Measurements from ENCODE around the gene PURA. TPM values are rescaled to one million over a fixed set of nuclear protein-coding genes. Genes with fewer than 3 reads are reported as not detected.

The PURA gene
- total and polyA plus RNA-seq, 2 experiments from 2014 or later = 7.0 to 9.0 TPM

DNA sequence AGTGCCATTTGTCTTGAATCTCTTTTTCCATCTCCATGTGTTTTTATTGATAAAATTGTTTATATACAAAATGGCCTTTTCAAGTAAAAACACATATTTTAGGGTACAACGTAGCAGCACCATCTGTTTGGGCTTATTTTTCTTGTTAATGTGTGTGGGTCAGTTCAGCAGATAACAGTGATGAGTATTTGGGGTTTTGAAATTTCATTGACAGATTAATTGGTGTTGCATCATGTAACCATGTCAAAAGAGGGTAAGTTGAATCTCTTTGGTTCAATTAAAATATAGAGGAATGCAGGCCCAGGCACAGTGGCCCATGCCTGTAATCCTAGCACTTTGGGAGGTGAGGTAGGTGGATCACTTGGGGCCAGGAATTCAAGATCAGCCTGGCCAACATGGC lies 20.0 kb upstream of the PURA start:
- TF ChIP-seq CTCF (IDR thresholded peaks at IDR 0.05; ENCODE audit: low read depth, low read length) = no peak
- no peak for DNase-seq (ENCODE audit: low read depth in 1 of 2, low spot score in 1 of 2)
- Histone ChIP-seq H3K4me1 (ENCODE audit: low read depth) (no peaks in the 10 kb centered on the region), H3K9me3 (ENCODE audit: low read depth) (no peaks in the 10 kb centered on the region), H3K27ac (no peak overlapping the region), H3K27me3 (peaks cover 44% of the 10 kb centered on the region), H3K36me3 (no peaks in the 10 kb centered on the region), H3K4me3 (no peak overlapping the region)

DNA sequence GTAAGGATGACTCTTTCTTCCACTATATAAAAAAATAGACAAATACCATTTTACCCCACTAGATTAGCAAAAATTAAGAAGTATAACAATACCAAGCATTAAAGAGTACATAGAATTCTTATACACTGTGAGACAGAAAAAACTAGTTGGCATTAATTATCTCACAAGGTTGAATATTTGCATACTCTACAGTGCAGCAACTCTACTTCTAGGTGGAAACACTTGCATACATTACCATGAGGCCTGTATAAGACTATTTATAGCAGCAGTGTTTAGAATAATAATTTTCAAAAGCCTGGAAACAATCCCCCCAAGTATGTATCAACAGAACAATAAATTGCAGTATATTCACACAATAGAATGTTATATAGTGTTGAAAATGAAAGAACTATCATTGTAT lies 19.0 kb upstream of the PURA start:
- no peaks in the 10 kb centered on the region for H3K36me3 ChIP-seq
- H3K9me3 ChIP-seq (ENCODE audit: low read depth) = no peaks in the 10 kb centered on the region
- peaks cover 42% of the 10 kb centered on the region for H3K27me3 ChIP-seq
- no peak overlapping the region for H3K4me3 ChIP-seq
- no peak for DNase-seq (ENCODE audit: low read depth in 1 of 2, low spot score in 1 of 2)
- no peaks in the 10 kb centered on the region for H3K4me1 ChIP-seq (ENCODE audit: low read depth)
- no peak for TF ChIP-seq CTCF (IDR thresholded peaks at IDR 0.05; ENCODE audit: low read depth, low read length)
- no peak overlapping the region for H3K27ac ChIP-seq

DNA sequence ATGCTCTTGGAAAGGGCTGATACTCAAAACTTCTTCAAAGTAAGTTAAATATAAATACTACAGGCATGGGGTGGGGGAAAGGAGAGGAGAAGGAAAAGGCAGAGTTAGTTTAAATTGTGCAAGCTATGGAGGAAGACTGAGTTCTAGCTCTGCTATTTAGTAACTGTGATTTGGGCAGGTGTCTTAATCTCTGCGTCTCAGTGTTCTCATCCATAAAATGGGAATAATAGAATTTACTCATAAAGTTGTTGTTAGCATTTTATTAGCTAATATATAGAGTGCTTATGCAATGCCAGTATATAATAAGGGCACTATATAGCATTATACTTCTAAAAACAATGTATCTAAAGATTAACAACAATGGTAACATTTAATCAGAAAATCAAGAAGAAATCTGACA lies 12.7 kb upstream of the PURA start:
- H3K27ac ChIP-seq = no peak overlapping the region
- no peak for TF ChIP-seq CTCF (IDR thresholded peaks at IDR 0.05; ENCODE audit: low read depth, low read length)
- DNase-seq (ENCODE audit: low read depth in 1 of 2, low spot score in 1 of 2) = no peak
- no peaks in the 10 kb centered on the region for H3K36me3 ChIP-seq
- H3K27me3 ChIP-seq = peaks cover 64% of the 10 kb centered on the region
- no peaks in the 10 kb centered on the region for H3K4me1 ChIP-seq (ENCODE audit: low read depth)
- no peak overlapping the region for H3K4me3 ChIP-seq
- no peaks in the 10 kb centered on the region for H3K9me3 ChIP-seq (ENCODE audit: low read depth)

GRCh38 chr5:140103154-140103553 lies 10.8 kb upstream of the PURA start:
- H3K36me3 ChIP-seq = no peaks in the 10 kb centered on the region
- no peak for TF ChIP-seq CTCF (IDR thresholded peaks at IDR 0.05; ENCODE audit: low read depth, low read length)
- H3K4me3 ChIP-seq = no peak overlapping the region
- H3K27ac ChIP-seq = no peak overlapping the region
- no peak for DNase-seq (ENCODE audit: low read depth in 1 of 2, low spot score in 1 of 2)
- H3K9me3 ChIP-seq (ENCODE audit: low read depth) = no peaks in the 10 kb centered on the region
- no peaks in the 10 kb centered on the region for H3K4me1 ChIP-seq (ENCODE audit: low read depth)
- H3K27me3 ChIP-seq = peaks cover 69% of the 10 kb centered on the region

GRCh38 chr5:140104100-140104499 lies 9.8 kb upstream of the PURA start:
- H3K27me3 ChIP-seq = peaks cover 78% of the 10 kb centered on the region
- no peak overlapping the region for H3K4me3 ChIP-seq
- H3K4me1 ChIP-seq (ENCODE audit: low read depth) = no peaks in the 10 kb centered on the region
- no peaks in the 10 kb centered on the region for H3K9me3 ChIP-seq (ENCODE audit: low read depth)
- no peaks in the 10 kb centered on the region for H3K36me3 ChIP-seq
- no peak for TF ChIP-seq CTCF (IDR thresholded peaks at IDR 0.05; ENCODE audit: low read depth, low read length)
- no peak overlapping the region for H3K27ac ChIP-seq
- no peak for DNase-seq (ENCODE audit: low read depth in 1 of 2, low spot score in 1 of 2)

- no peak for TF ChIP-seq CTCF (IDR thresholded peaks at IDR 0.05; ENCODE audit: low read depth, low read length)
- no peaks in the 10 kb centered on the region for H3K4me1 ChIP-seq (ENCODE audit: low read depth)
- no peak for DNase-seq (ENCODE audit: low read depth in 1 of 2, low spot score in 1 of 2)
These were observed 7.8 kb upstream of the PURA start for GRCh38 chr5:140106101-140106500.

More at GRCh38 chr5:140106101-140106500, 7.8 kb upstream of the PURA start:
- H3K9me3 ChIP-seq (ENCODE audit: low read depth) = no peaks in the 10 kb centered on the region
- H3K27me3 ChIP-seq = peaks cover 84% of the 10 kb centered on the region
- H3K36me3 ChIP-seq = no peaks in the 10 kb centered on the region
- H3K4me3 ChIP-seq = no peak overlapping the region
- no peak overlapping the region for H3K27ac ChIP-seq

Measured in cardiac muscle cell (in vitro differentiated cells and primary cell).